ENCODE data around the gene ACO1.

GRCh38 chr9:32371279-32371678, 13.2 kb upstream of the ACO1 start:
- TF ChIP-seq POLR2A (IDR thresholded peaks at IDR 0.05) (no peak), CTCF (IDR thresholded peaks at IDR 0.05) (no peak)

All from thyroid gland (tissue), 4 donors.